PC-3 (cell line): Measurements from ENCODE around the gene RFTN1. TPM values are rescaled to one million over a fixed set of nuclear protein-coding genes. Genes with fewer than 3 reads are reported as not detected.

Experiments used
- ATAC-seq: fragments of 200-7000 bp; cut with Tn5 transposase; 2 replicates; pipeline ENCODE4 v1.9.1; 2020; ENCODE audit warnings: mild to moderate bottlenecking, moderate library complexity
- BruUV-seq: library from RNA; stranded (reverse); fragments of 400-500 nt; replicated peaks from 2 replicates; lab custom pipeline; 2021; lab: Mats Ljungman, UMichigan
- CTCF ChIA-PET: fragments of 300-600 bp; sonication (Branson Sonifier 250); formaldehyde crosslinking; loops from one replicate; lab custom pipeline; 2022; ENCODE audit warnings: antibody characterized with exemption; lab: Charles Lee
- POLR2A ChIA-PET: fragments of 300-600 bp; sonication (Branson Sonifier 250); formaldehyde crosslinking; loops from one replicate; lab custom pipeline; 2022; ENCODE audit warnings: antibody characterized with exemption; ENCODE audit not compliant: unreplicated experiment; lab: Charles Lee
- DNase-seq: peaks from one replicate; pipeline ENCODE4 v3.0.0-alpha.2; 2015
- H2AFZ ChIP-seq: fragments of 300-600 bp; sonication (generic); 2 replicates; pipeline ENCODE4 v1.6.0; 2016; ENCODE audit warnings: antibody characterized with exemption, low read length
- H3F3A ChIP-seq: fragments of 300-600 bp; sonication (generic); one replicate; pipeline ENCODE4 v1.6.0; 2017; ENCODE audit warnings: antibody characterized with exemption, low read length, control low read depth, mild to moderate bottlenecking; ENCODE audit not compliant: unreplicated experiment
- H3K27ac ChIP-seq: fragments of 300-600 bp; sonication (generic); 2 replicates; pipeline ENCODE4 v1.5.1; 2016; ENCODE audit warnings: mild to moderate bottlenecking, low read length
- H3K27me3 ChIP-seq: fragments of 300-600 bp; sonication (generic); 2 replicates; pipeline ENCODE4 v1.6.1; 2016; ENCODE audit warnings: low read length, mixed read lengths
- H3K36me3 ChIP-seq: fragments of 300-600 bp; sonication (generic); 2 replicates; pipeline ENCODE4 v1.6.1; 2016; ENCODE audit warnings: low read depth, mixed run types, low read length, mixed read lengths
- H3K4me1 ChIP-seq: fragments of 300-600 bp; sonication (generic); 2 replicates; pipeline ENCODE4 v1.5.1; 2016; ENCODE audit warnings: low read length; ENCODE audit not compliant: insufficient read depth
- H3K4me2 ChIP-seq: fragments of 300-600 bp; sonication (generic); 2 replicates; pipeline ENCODE4 v1.6.0; 2016; ENCODE audit warnings: low read length
- H3K4me3 ChIP-seq: fragments of 300-600 bp; sonication (generic); 2 replicates; pipeline ENCODE4 v1.5.1; 2016; ENCODE audit warnings: mild to moderate bottlenecking, low read length, mixed read lengths
- H3K79me2 ChIP-seq: fragments of 300-600 bp; sonication (generic); 2 replicates; pipeline ENCODE4 v1.6.1; 2017; ENCODE audit warnings: low read length, mixed read lengths
- H3K9ac ChIP-seq: fragments of 300-600 bp; sonication (generic); 2 replicates; pipeline ENCODE4 v1.6.0; 2016; ENCODE audit warnings: mild to moderate bottlenecking, low read length
- H3K9me2 ChIP-seq: fragments of 300-600 bp; sonication (generic); replicated peaks from 2 replicates; pipeline ENCODE4 v1.6.1; 2016; ENCODE audit warnings: mixed run types, low read length, mixed read lengths
- H3K9me3 ChIP-seq: fragments of 300-600 bp; sonication (generic); 2 replicates; pipeline ENCODE4 v1.6.1; 2016; ENCODE audit warnings: low read length, mixed read lengths
- H4K20me1 ChIP-seq: fragments of 300-600 bp; sonication (generic); 2 replicates; pipeline ENCODE4 v1.6.1; 2016; ENCODE audit warnings: low read length, mixed read lengths
- CTCF ChIP-seq: fragments of 300-600 bp; sonication (generic); conservative IDR thresholded peaks from 2 replicates; pipeline ENCODE4 v1.5.1; 2017; ENCODE audit warnings: antibody characterized with exemption, low read depth, mild to moderate bottlenecking, low read length
- EZH2 ChIP-seq: fragments of 300-600 bp; sonication (generic); IDR thresholded peaks from one replicate; pipeline ENCODE4 v1.6.1; 2017; ENCODE audit warnings: antibody characterized with exemption, mild to moderate bottlenecking, low read length; ENCODE audit not compliant: unreplicated experiment
- EZH2phosphoT487 ChIP-seq: fragments of 300-600 bp; sonication (generic); IDR thresholded peaks from 2 replicates; pipeline ENCODE4 v1.6.1; 2018; ENCODE audit warnings: mild to moderate bottlenecking, antibody characterized with exemption, low read length, borderline replicate concordance
- intact Hi-C: fragments of 100-400 bp; cut with micrococcal nuclease; formaldehyde crosslinking; loops from 2 replicates; pipeline ENCODE4 v1.9.0; 2023
- total RNA-seq: library from RNA; depleted of rRNA; stranded (reverse); fragments of >200 nt; gene quantifications from 2 replicates; pipeline ENCODE4 v1.2.3, GENCODE V29; 2014

The RFTN1 gene
- total RNA-seq, 1 experiment from 2014 or later = 9.7 TPM

GRCh38 chr3:16280671-16281070, 232.8 kb downstream of the RFTN1 start:
- ChIA-PET CTCF (no interaction called here), POLR2A (no interaction called here)
- Histone ChIP-seq H3K9me3 (no peaks in the 10 kb centered on the region), H3K27ac (no peak overlapping the region), H3K4me2 (no peak overlapping the region), H3F3A (no peaks in the 10 kb centered on the region), H2AFZ (no peak overlapping the region), H3K9ac (no peak overlapping the region), H3K79me2 (no peaks in the 10 kb centered on the region), H3K36me3 (peaks cover 19% of the 10 kb centered on the region; the same call in 1 of the 2 replicates), H3K27me3 (no peaks in the 10 kb centered on the region), H3K9me2 (no peaks in the 10 kb centered on the region), H3K4me1 (no peaks in the 10 kb centered on the region), H4K20me1 (no peaks in the 10 kb centered on the region), H3K4me3 (no peak overlapping the region)
- intact Hi-C loops = no loop called here
- no TSS peak for BruUV-seq
- DNase-seq = no peak
- no peak for ATAC-seq
- TF ChIP-seq EZH2 = no peak
- no peak for TF ChIP-seq CTCF
- no peak for TF ChIP-seq EZH2phosphoT487

GRCh38 chr3:16279010-16279801, 234.3 kb downstream of the RFTN1 start:
- Histone ChIP-seq H3K27ac (no peak overlapping the region), H3K9ac (no peak overlapping the region), H3K9me2 (no peaks in the 10 kb centered on the region), H4K20me1 (no peaks in the 10 kb centered on the region), H3K36me3 (peaks cover 21% of the 10 kb centered on the region; the same call in 1 of the 2 replicates), H3K79me2 (no peaks in the 10 kb centered on the region), H3K27me3 (no peaks in the 10 kb centered on the region), H3K4me3 (no peak overlapping the region), H3K9me3 (no peaks in the 10 kb centered on the region), H3F3A (no peaks in the 10 kb centered on the region), H2AFZ (no peak overlapping the region), H3K4me2 (no peak overlapping the region), H3K4me1 (no peaks in the 10 kb centered on the region)
- intact Hi-C loops = no loop called here
- CTCF ChIA-PET = no interaction called here
- DNase-seq (no peak), ATAC-seq (no peak)
- POLR2A ChIA-PET = interaction anchor here (0.7 kb wide), 1 partner anchor 178 kb away, joined by 6 read pairs; no protein-coding TSS in a partner anchor
- TF ChIP-seq EZH2 (no peak), CTCF (no peak)
- no TSS peak for BruUV-seq

- Histone ChIP-seq H3K9me3 (no peaks in the 10 kb centered on the region), H3K9me2 (no peaks in the 10 kb centered on the region), H3K27me3 (no peaks in the 10 kb centered on the region), H3K9ac (no peak overlapping the region), H3F3A (no peaks in the 10 kb centered on the region), H3K36me3 (peaks cover 16% of the 10 kb centered on the region; the same call in 1 of the 2 replicates), H3K4me3 (no peak overlapping the region), H3K4me2 (no peak overlapping the region), H3K4me1 (no peaks in the 10 kb centered on the region), H2AFZ (no peak overlapping the region), H4K20me1 (no peaks in the 10 kb centered on the region), H3K79me2 (no peaks in the 10 kb centered on the region), H3K27ac (no peak overlapping the region)
- POLR2A ChIA-PET = no interaction called here
- DNase-seq (no peak), ATAC-seq (no peak)
- intact Hi-C loops = no loop called here
- CTCF ChIA-PET = no interaction called here
- TF ChIP-seq CTCF (no peak), EZH2 (no peak), EZH2phosphoT487 (no peak)
- no TSS peak for BruUV-seq
Observed at GRCh38 chr3:16277471-16277870, 236.0 kb downstream of the RFTN1 start.
